ENCODE data around the gene RETSAT. TPM values are rescaled to one million over a fixed set of nuclear protein-coding genes. Genes with fewer than 3 reads are reported as not detected.

RETSAT gene
- total and polyA plus RNA-seq, 2 of the 4 experiments (the other 2 are of a cell fraction) = 25.6 to 32.3 TPM

DNA sequence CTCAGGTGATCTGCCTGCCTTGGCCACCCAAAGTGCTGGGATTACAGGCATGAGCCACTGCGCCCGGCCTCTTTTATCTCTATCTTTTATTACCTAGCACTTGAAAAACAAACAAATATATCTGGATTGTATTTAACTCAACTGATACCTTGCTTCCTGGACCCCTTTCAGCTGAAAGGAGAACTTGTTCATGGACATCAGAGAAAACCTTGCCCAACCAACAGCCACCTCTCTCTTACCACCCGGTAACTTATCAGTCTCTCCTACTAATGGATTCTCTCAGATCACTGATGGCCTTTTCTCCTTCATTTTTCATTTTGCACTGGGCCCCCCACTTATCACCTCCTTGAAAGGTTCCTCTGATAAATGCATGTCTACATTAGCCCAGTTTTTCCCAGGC is 6.7 kb downstream of the RETSAT start:
- H3K27me3 ChIP-seq (ENCODE audit: control insufficient read depth, insufficient read depth, low read length) = no peaks in the 10 kb centered on the region
- ChIA-PET POLR2A (ENCODE audit: unreplicated experiment) (interaction anchor here (0.5 kb wide), 1 partner anchor 9 kb away, joined by 10 read pairs; no protein-coding TSS in a partner anchor), CTCF (no interaction called here)
- no peak overlapping the region for H2AK9ac ChIP-seq (replicated peaks; ENCODE audit: low read depth, low read length, poor library complexity)
- no peak for TF ChIP-seq BHLHE40 (IDR thresholded peaks at IDR 0.05; ENCODE audit: low read depth, low read length)
- no peak for TF ChIP-seq RCOR1 (IDR thresholded peaks at IDR 0.05; ENCODE audit: insufficient replicate concordance, low read length)
- no peak for TF ChIP-seq RAD21 (IDR thresholded peaks at IDR 0.05; ENCODE audit: low read length)
- TF ChIP-seq CEBPB (IDR thresholded peaks at IDR 0.05; ENCODE audit: low read depth, low read length) = no peak
- no peak for TF ChIP-seq NFE2L2 (IDR thresholded peaks at IDR 0.05; ENCODE audit: low read depth, low read length)
- TF ChIP-seq MXI1 (IDR thresholded peaks at IDR 0.05; ENCODE audit: borderline replicate concordance, low read depth, low read length) = no peak
- TF ChIP-seq SMC3 (IDR thresholded peaks at IDR 0.05; ENCODE audit: low read depth, low read length) = no peak
- TF ChIP-seq FOS (IDR thresholded peaks at IDR 0.05; ENCODE audit: low read depth, low read length) = no peak
- no peak for TF ChIP-seq CHD1 (IDR thresholded peaks at IDR 0.05; ENCODE audit: low read depth, low read length)
- TF ChIP-seq, protein P1, sequence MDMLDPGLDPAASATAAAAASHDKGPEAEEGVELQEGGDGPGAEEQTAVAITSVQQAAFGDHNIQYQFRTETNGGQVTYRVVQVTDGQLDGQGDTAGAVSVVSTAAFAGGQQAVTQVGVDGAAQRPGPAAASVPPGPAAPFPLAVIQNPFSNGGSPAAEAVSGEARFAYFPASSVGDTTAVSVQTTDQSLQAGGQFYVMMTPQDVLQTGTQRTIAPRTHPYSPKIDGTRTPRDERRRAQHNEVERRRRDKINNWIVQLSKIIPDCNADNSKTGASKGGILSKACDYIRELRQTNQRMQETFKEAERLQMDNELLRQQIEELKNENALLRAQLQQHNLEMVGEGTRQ (IDR thresholded peaks at IDR 0.05; ENCODE audit: low read depth, low read length) = no peak
- peaks cover 1% of the 10 kb centered on the region in 2 experiments; a peak in 2 of 4 replicates for H3K79me1 ChIP-seq (ENCODE audit: low read depth in 1 of 2, low read length in 2 of 2)
- ATAC-seq (ENCODE audit: low read depth) (no peak), DNase-seq (no peak)
- no peak overlapping the region for H4K91ac ChIP-seq (ENCODE audit: insufficient read depth, low read depth, low read length)
- H3K14ac ChIP-seq (replicated peaks; ENCODE audit: low read depth, low read length) = no peak overlapping the region
- no TSS peak for BruUV-seq (replicated peaks)
- H2AFZ ChIP-seq (replicated peaks; ENCODE audit: low read length, poor library complexity) = no peak overlapping the region
- WGBS, 2 experiments (ENCODE audit: extremely low coverage in 2 of 2, insufficient read length in 1 of 2) = 78% methylated on average over 3 of the region's 3 CpGs; no CpG with 5 or more reads in 1 of the 2 experiments
- H2AK5ac ChIP-seq (ENCODE audit: low read depth, low read length) = no peak overlapping the region
- H3K9ac ChIP-seq (ENCODE audit: low read depth, low read length) = no peak overlapping the region
- intact Hi-C loops (cut with micrococcal nuclease) (no loop called here), dilution Hi-C loops (cut with HindIII; ENCODE audit: low sequenced_read_pairs, unreplicated experiment) (no loop called here), in situ Hi-C loops (cut with MboI; ENCODE audit: low sequenced_read_pairs) (no loop called here)
- H2BK15ac ChIP-seq (ENCODE audit: low read depth, low read length) = no peak overlapping the region
- no peaks in the 10 kb centered on the region for H3K9me1 ChIP-seq (ENCODE audit: insufficient read depth, low read length)
- no peak overlapping the region for H4K5ac ChIP-seq (ENCODE audit: low read depth, low read length)
- no peak overlapping the region for H3K4ac ChIP-seq (ENCODE audit: low read depth, low read length)
- no peak overlapping the region for H4K8ac ChIP-seq (ENCODE audit: low read depth in 2 of 2, low read length in 2 of 2)
- H3K27ac ChIP-seq (ENCODE audit: insufficient read depth, low read length) = no peak overlapping the region
- no peak overlapping the region for H3K56ac ChIP-seq (ENCODE audit: extremely low read depth, insufficient read depth, low read length)
- H3K4me3 ChIP-seq (ENCODE audit: insufficient read depth, low read depth, low read length) = no peak overlapping the region
- no peak overlapping the region for H3K4me2 ChIP-seq (ENCODE audit: low read depth, low read length)
- H2BK20ac ChIP-seq (ENCODE audit: low read depth, low read length) = no peak overlapping the region
- H3K9me3 ChIP-seq (ENCODE audit: control insufficient read depth, insufficient read depth, low read length) = no peaks in the 10 kb centered on the region
- H3K18ac ChIP-seq (ENCODE audit: low read depth, low read length) = no peak overlapping the region
- H2BK120ac ChIP-seq (ENCODE audit: low read depth, low read length) = no peak overlapping the region
- H3K4me1 ChIP-seq (ENCODE audit: control insufficient read depth, insufficient read depth, low read length) = no peaks in the 10 kb centered on the region
- H3K36me3 ChIP-seq (ENCODE audit: control insufficient read depth, insufficient read depth, low read length) = peaks cover 53% of the 10 kb centered on the region
- no peaks in the 10 kb centered on the region for H4K20me1 ChIP-seq (ENCODE audit: insufficient read depth, low read length)
- H3K23ac ChIP-seq (ENCODE audit: low read depth, low read length) = no peak overlapping the region
- H2BK5ac ChIP-seq (ENCODE audit: low read depth, low read length, poor library complexity, severe bottlenecking) = no peak overlapping the region

Measured in IMR-90 (cell line).